HG03469 (cell line): ENCODE results near the gene SNX15.

Experiments used
- ATAC-seq: cut with Tn5 transposase; IDR thresholded peaks from one replicate; pipeline ENCODE4 v1.9.1; 2021; ENCODE audit warnings: mild to moderate bottlenecking, moderate library complexity, moderate number of reproducible peaks; ENCODE audit not compliant: unreplicated experiment

SNX15 gene

DNA sequence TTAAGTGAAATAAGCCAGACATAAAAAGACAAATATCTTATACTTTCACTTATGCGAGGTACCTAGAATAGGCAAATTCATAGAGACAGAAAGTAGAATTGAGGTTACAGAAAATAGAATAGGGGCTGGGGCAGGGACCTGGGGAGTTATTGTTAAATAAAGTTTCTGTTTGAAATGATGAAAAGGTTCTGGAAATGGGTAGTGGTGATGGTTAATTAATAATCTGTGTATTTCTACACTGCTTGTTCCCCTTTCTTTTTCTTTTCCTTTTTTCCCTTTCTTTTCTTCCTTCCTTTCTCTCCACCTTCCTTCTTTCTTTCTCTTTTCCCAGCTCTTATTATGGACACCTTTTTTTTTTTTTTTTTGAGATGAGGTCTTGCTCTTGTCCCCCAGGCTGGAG, 28.3 kb downstream of the SNX15 start:
- no peak for ATAC-seq

DNA sequence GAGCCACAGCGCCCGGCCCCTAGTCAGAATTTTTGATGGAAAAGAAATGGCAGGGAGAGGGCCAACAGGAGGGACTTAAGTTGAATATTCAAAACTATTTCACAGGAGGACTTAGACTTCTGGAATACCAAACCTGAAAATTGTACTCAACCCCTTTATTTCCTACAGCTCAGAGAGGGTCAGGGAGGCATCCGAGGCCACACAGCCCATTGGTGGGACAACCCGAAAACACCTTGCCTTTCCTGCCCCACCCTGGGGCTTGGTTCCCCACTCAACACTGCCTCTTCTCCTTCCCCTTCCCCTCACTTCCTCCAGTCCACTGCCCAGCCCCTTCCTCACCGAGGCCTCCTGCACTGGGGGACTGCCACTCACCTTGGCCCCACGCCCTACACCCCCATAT, 29.8 kb downstream of the SNX15 start:
- ATAC-seq: no peak

- no peak for ATAC-seq
Observed at GRCh38 chr11:65057526-65057925, 30.3 kb downstream of the SNX15 start.

- ATAC-seq: no peak
Observed at GRCh38 chr11:65058012-65058411, 30.8 kb downstream of the SNX15 start.

- no peak for ATAC-seq
Observed at GRCh38 chr11:65058419-65059054, 31.3 kb downstream of the SNX15 start, which contains the start of gene NAALADL1. Gene NAALADL1, minus strand, starts transcription at chr11:65058553. Its CDS starts 32 bp downstream, at chr11:65058521.

DNA sequence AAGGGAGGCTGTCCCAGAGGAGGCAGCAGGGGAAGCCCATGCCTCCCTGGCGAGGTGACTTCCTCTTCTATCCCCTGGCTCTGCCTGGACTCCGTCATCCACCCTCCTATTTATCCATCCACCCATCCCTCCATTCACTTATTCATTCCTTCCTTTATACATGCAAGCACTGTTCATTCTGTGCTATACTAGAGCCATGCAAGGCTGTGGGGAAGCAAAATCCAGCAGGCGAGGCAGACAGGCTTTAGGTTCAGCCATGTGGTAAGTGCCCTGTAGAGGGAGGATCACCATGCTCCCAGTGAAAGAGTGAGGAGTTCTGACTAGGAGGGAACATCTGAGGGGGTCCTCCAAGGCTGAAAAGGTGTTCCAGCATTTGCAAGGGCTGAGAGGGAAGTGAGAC, 32.3 kb downstream of the SNX15 start:
- ATAC-seq: no peak

DNA sequence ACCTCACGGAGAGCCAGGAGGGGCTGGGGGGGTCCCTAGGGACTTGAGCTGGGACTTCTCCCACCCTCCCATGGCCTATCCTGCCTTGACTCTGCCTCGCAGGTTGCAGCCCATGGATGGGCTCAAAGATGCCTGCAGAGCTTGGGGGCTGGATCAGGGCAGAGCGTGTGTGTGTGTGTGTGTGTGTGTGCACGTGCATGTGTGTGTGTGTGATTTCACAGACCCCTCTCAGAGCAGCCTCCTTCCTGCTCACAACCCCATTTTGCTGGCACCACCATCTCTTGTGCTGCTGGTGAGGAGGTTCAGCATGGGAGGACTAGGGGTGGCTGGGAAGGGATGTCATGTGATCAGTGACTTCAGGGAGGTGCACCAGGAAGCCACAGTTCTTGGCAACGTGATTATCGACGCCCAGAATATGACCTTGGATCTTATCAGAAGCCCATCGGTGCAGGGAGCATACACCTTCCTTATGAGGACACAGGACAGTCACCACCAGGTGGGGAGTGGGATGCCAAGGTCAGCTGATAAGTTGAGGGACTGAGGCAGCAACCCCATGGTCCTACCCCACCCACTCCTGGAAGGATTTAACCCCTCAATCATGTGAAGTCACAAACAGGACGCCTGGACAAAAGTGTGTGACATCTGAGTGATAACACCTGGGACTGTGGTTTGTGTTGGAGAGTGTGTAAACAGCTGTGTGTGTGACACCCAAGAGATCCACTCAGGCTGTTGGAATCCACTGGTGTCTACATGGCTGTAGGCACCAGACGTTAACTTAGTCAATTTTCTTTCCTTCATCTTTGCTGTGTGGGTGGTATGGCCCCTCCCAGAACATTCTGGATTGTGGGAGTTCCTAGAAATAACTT, 33.0 kb downstream of the SNX15 start:
- no peak for ATAC-seq

GRCh38 chr11:65060913-65061408, 33.7 kb downstream of the SNX15 start:
- no peak for ATAC-seq

- no peak for ATAC-seq
Observed at GRCh38 chr11:65063532-65063931, 36.3 kb downstream of the SNX15 start.

DNA sequence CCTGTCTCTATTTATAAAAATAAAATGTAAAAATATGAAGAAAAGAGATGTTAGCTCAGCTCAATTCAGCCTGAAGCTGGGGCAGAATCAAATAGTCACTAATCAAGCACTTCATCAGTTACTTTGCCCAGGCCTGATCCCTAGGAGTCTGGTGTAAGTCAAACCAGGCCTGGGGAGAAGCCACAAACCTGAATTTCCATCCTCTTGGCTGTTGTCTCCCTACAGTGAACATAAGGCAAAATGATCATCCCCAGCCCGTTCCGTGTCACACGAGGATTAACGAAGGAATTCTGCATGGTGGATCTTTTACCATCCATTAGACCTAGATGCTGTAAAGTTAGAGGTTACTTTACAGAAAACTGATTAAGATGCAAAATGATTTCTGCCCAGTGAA, 37.6 kb downstream of the SNX15 start:
- ATAC-seq: no peak

GRCh38 chr11:65065851-65066250, 38.6 kb downstream of the SNX15 start:
- ATAC-seq: no peak

DNA sequence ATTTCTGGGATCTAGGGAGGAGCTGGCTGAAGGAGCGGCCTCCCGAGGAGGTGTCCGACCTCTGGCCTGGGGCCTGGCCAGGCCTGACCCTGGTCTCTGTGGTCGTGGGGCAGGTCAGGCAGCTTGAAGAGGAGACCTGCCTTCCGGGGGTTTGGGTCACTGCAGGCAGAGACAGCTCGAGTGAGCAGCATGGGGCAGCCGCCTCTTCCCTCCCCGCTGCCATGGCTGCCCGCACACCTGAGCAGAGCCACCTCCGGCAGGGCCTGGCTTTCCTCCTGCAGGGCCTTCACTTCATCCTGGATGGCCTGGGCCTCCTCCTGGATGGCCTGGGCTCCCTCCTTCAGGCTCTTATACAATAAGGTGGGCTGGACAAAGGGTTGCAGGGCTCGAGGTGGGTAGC, 39.1 kb downstream of the SNX15 start:
- no peak for ATAC-seq

- ATAC-seq: no peak
Observed at GRCh38 chr11:65066805-65067291, 39.6 kb downstream of the SNX15 start.

DNA sequence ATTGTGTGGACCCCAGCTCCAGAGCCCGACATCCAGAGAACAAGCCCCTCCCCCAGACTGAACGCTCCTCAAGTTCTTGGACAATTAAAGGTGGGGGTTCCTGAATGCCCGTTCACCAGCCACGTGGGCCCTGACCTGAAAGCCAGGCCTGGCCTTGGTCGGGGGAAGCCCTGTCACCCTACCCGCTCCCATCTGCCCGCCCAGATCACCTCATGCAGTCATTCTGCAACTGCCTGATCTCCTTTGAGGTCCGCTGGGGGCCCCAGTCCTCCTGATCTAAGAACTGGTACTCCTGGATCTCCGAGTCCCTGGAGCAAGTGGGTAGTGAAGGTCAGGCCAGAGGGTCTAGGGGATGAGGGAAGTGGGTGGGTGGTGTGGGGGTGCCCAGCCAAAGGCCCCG, 40.2 kb downstream of the SNX15 start:
- ATAC-seq: no peak

DNA sequence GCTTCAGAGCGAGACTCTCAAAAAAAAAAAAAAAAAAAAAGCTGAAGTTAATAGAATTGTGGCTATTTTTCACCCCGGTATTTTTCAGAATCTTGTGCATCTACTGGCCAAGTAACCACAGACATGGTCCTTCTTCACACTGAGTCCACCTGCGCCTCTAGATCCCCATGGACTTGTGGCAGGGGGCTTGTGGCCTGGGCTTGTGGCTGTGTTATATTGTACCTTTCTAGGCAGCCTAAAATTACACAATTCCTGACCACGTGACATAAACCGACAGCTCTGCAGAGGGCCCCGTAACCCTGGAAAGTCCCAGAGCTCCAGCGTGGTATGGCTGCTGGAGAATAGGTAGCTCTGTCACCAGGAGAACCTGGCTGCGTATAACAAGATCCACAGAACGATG, 42.0 kb downstream of the SNX15 start:
- no peak for ATAC-seq

DNA sequence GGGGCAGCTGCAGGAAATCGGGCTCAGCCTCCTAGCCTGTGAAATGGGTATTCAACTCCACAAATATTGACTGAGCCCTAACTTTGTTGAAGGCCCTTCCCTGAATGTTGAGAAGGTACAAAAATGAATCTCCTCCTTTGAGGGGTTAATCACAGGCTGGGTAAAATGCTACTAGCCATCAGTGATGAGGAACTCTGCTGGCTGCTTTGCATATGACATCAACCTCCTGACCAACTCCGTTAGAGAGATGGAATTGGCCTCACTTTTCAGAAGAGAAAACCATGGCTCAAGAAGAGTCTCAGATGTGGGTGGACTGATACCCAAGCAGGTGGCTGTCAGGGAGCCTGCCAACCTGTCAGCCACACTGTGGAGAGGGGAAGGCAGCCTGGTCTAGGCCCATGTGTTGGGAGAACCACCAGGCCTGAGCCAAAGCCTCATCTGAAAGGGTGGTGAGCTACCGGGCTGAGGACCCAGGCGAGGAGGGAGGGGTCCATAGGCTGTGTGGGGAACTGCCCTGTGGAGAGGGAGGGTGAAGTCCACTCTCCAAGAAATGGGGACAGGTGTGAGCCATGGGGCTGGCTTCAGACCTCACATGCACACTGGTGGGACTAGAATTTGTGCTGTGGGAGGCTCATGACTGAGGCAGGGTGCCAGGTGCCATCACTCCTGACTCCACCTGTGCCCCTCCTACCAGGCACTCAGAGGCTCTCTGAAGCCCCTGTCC, 44.8 kb downstream of the SNX15 start:
- no peak for ATAC-seq

DNA sequence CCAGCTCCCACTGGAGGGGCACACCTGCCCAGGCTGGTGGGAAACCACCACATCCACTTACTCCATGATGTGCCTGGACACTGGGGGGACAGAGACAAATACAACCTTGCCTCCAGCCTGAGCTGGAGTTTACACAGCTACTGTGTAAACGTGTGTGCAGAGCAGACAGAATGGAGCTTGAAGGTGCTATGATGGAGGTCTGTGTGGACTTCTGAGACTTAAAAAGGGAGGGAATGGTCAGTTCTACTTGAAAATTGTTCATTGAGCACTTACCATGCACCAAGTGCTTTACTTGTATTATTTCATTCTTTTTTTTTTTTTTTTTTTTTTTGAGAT, 45.4 kb downstream of the SNX15 start:
- ATAC-seq: no peak

DNA sequence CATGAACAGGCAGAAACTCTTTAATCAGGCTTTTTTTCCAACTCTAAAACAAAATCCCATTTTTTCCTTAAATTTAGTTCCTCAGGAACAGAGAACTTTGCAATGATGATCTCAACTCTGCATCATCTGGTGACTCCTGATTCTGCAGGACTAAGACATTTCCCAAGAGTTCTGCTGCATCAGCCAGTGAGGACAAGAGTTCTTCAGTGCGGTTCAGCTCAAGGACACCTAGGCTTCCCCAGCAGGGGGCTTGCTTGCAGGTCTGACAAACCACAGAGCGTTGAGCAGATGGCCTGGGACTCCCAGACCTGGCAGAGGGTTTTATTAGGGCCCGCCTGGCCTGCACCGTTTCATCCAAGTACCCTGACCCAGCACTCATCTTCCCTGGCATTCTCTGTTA, 50.2 kb downstream of the SNX15 start:
- no peak for ATAC-seq

- ATAC-seq: no peak
Observed at GRCh38 chr11:65078151-65078550, 50.9 kb downstream of the SNX15 start.

DNA sequence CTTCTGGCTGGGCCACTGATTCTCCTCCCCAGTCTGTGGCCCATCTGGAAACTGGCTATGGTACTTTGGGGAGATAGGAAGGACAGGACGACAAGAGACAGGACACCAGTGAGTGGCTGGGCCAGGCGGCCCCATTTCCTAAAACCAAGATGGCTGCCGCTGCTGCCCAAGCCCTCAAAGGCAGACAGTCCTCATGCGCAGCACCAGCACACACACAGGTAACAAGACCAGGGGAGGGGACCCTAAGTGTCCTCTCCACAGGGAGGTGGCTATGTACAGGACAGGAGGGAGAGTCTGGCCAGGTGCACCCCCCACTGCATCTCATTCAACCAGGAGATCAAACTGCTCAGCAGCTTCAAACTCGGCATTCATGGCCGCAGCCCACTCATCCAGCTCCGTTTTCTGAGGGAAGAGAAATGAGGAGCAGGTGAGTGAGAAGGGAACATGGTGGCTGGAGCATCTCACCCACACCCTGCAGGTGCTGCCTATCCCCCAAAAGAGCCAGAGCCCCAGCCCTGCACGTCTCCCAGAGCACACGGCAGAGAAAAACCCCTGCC, 51.6 kb downstream of the SNX15 start:
- no peak for ATAC-seq

DNA sequence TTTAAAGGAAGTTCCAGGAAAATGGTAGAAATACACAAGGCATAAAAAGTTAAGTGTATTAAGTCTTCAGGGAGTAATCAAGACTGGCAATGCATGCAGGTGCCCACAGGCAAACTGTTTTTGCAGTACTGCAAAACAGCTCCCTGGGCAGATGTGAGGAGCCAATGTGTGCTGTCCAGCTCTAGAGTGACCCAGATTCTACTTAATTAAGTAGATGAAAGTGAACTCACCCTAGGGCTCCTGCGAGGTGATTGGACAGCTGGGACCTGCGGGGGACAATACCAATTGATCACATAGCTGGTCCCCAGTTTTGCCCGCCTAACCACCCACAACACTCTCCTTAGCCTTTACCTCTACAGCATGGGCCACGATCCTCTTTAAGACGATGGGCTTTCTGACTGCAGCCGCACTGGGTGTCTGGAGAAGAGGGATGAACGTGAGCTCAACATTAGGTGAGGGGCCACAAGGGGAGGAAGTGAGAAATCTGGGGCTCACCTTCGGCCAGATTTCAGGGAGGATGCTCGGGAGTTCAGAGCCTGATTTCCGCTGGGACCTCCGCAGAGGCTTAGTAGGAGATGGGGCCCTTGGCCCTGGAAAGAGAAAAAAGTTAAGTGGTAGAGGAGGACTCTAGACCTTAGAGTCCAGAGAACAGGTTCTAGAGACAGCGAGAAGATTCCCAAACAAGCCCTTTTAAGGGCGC, 56.0 kb downstream of the SNX15 start:
- peak; percentile 12 for ATAC-seq
